ENCODE data around the gene CD244. TPM values are rescaled to one million over a fixed set of nuclear protein-coding genes. Genes with fewer than 3 reads are reported as not detected.

CD244 gene
- total and polyA plus RNA-seq, 2 donors (not counting 3 experiments of a cell fraction or from before 2014, with no cell fraction given) = not detected

GRCh38 chr1:160846281-160846680 is 16.4 kb downstream of the CD244 start:
- FAIRE-seq (no peak), DNase-seq (ENCODE audit: low read depth, low spot score) (no peak)
- ChIA-PET POLR2A (no interaction called here), CTCF (interaction anchor here (0.7 to 1.0 kb wide), 2 partner anchors 11 to 66 kb away, joined by 3 read pairs; no protein-coding TSS in a partner anchor)
- Histone ChIP-seq H3K36me3 (ENCODE audit: control insufficient read depth in 2 of 2, extremely low read depth in 1 of 2, insufficient read depth in 2 of 2, low read length in 2 of 2) (no peaks in the 10 kb centered on the region), H3K4me2 (ENCODE audit: insufficient read depth, low read length) (no peak overlapping the region), H3K4me3 (replicated peaks in 1 of 3; ENCODE audit: insufficient read depth in 1 of 3, low read depth in 1 of 3, low read length in 3 of 3) (no peak overlapping the region), H3K27me3 (ENCODE audit: control insufficient read depth in 2 of 2, insufficient read depth in 2 of 2, low read length in 2 of 2) (no peaks in the 10 kb centered on the region), H3K27ac (ENCODE audit: insufficient read depth, low read depth, low read length) (no peak overlapping the region), H3K79me2 (ENCODE audit: control insufficient read depth, insufficient read depth, low read length) (no peaks in the 10 kb centered on the region), H4K20me1 (replicated peaks; ENCODE audit: control insufficient read depth, extremely low read depth, insufficient read depth, low read length) (no peaks in the 10 kb centered on the region), H3K9me3 (replicated peaks; ENCODE audit: control insufficient read depth, insufficient read depth, low read length) (no peaks in the 10 kb centered on the region), H3K9ac (replicated peaks; ENCODE audit: extremely low read depth, insufficient read depth, low read length) (no peak overlapping the region), H2AFZ (ENCODE audit: low read depth, low read length) (no peak overlapping the region), H3K9me1 (replicated peaks; ENCODE audit: control insufficient read depth, extremely low read depth, insufficient read depth, low read length) (no peaks in the 10 kb centered on the region), H3K4me1 (ENCODE audit: control insufficient read depth, extremely low read depth, insufficient read depth, low read length) (no peaks in the 10 kb centered on the region)
- TF ChIP-seq, protein P1, sequence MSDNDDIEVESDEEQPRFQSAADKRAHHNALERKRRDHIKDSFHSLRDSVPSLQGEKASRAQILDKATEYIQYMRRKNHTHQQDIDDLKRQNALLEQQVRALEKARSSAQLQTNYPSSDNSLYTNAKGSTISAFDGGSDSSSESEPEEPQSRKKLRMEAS (IDR thresholded peaks at IDR 0.05; ENCODE audit: insufficient read depth, insufficient read length) = no peak
- TF ChIP-seq EZH2 (IDR thresholded peaks at IDR 0.05; ENCODE audit: borderline replicate concordance, low read depth, low read length, severe bottlenecking) = no peak
- no peak for TF ChIP-seq POLR2A (IDR thresholded peaks at IDR 0.05; ENCODE audit: low read depth, low read length)
- TF ChIP-seq GATA2 (IDR thresholded peaks at IDR 0.05; ENCODE audit: insufficient read depth, insufficient read length, low read depth, low read length) = no peak
- TF ChIP-seq MYC (IDR thresholded peaks at IDR 0.05; ENCODE audit: low read depth, low read length) = no peak
- BruUV-seq (replicated peaks) = no TSS peak
- dilution Hi-C loops (cut with MboI; ENCODE audit: extremely low pct_ligation_motif_present, low sequenced_read_pairs) = no loop called here
- intact Hi-C loops (cut with micrococcal nuclease) = no loop called here

GRCh38 chr1:160844447-160845232 is 18.0 kb downstream of the CD244 start:
- no peak overlapping the region for H3K9ac ChIP-seq (replicated peaks; ENCODE audit: extremely low read depth, insufficient read depth, low read length)
- intact Hi-C loops (cut with micrococcal nuclease) (no loop called here), dilution Hi-C loops (cut with MboI; ENCODE audit: extremely low pct_ligation_motif_present, low sequenced_read_pairs) (no loop called here)
- POLR2A ChIA-PET = no interaction called here
- FAIRE-seq (no peak), DNase-seq (ENCODE audit: low read depth, low spot score) (no peak)
- H3K4me2 ChIP-seq (ENCODE audit: insufficient read depth, low read length) = no peak overlapping the region
- H3K36me3 ChIP-seq (ENCODE audit: control insufficient read depth in 2 of 2, extremely low read depth in 1 of 2, insufficient read depth in 2 of 2, low read length in 2 of 2) = no peaks in the 10 kb centered on the region
- H4K20me1 ChIP-seq (replicated peaks; ENCODE audit: control insufficient read depth, extremely low read depth, insufficient read depth, low read length) = no peaks in the 10 kb centered on the region
- no peak overlapping the region for H2AFZ ChIP-seq (ENCODE audit: low read depth, low read length)
- H3K4me3 ChIP-seq (replicated peaks in 1 of 3; ENCODE audit: insufficient read depth in 1 of 3, low read depth in 1 of 3, low read length in 3 of 3) = no peak overlapping the region
- H3K27me3 ChIP-seq (ENCODE audit: control insufficient read depth in 2 of 2, insufficient read depth in 2 of 2, low read length in 2 of 2) = no peaks in the 10 kb centered on the region
- no peak overlapping the region for H3K27ac ChIP-seq (ENCODE audit: insufficient read depth, low read depth, low read length)
- CTCF ChIA-PET = interaction anchor here (0.7 kb wide), 1 partner anchor 9 kb away, joined by 3 read pairs; no protein-coding TSS in a partner anchor
- no peaks in the 10 kb centered on the region for H3K79me2 ChIP-seq (ENCODE audit: control insufficient read depth, insufficient read depth, low read length)
- TF ChIP-seq GATA2 (IDR thresholded peaks at IDR 0.05; ENCODE audit: insufficient read depth, insufficient read length, low read depth, low read length) (no peak), CTCF (IDR thresholded peaks at IDR 0.05; ENCODE audit: extremely low read depth in 1 of 2, insufficient read depth in 1 of 2, low read depth in 1 of 2, low read length in 2 of 2) (no peak), POLR2AphosphoS5 (IDR thresholded peaks at IDR 0.05; ENCODE audit: insufficient read depth, low read depth, low read length) (no peak), FOS (IDR thresholded peaks at IDR 0.05; ENCODE audit: borderline replicate concordance, insufficient read depth, low read length) (no peak), MYC (IDR thresholded peaks at IDR 0.05; ENCODE audit: low read depth, low read length) (no peak), POLR2A (IDR thresholded peaks at IDR 0.05; ENCODE audit: low read depth, low read length) (no peak), JUN (IDR thresholded peaks at IDR 0.05; ENCODE audit: borderline replicate concordance, insufficient read depth, insufficient read length, low read depth) (no peak), EZH2 (IDR thresholded peaks at IDR 0.05; ENCODE audit: borderline replicate concordance, low read depth, low read length, severe bottlenecking) (no peak)
- TF ChIP-seq, protein P1 (IDR thresholded peaks at IDR 0.05; ENCODE audit: insufficient read depth, insufficient read length) = no peak
- BruUV-seq (replicated peaks) = no TSS peak
- H3K9me3 ChIP-seq (replicated peaks; ENCODE audit: control insufficient read depth, insufficient read depth, low read length) = no peaks in the 10 kb centered on the region
- no peaks in the 10 kb centered on the region for H3K9me1 ChIP-seq (replicated peaks; ENCODE audit: control insufficient read depth, extremely low read depth, insufficient read depth, low read length)
- no peaks in the 10 kb centered on the region for H3K4me1 ChIP-seq (ENCODE audit: control insufficient read depth, extremely low read depth, insufficient read depth, low read length)

Measured in endothelial cell of umbilical vein (primary cell).